HepG2 (cell line): ENCODE measurements around the gene TRRAP. TPM values are rescaled to one million over a fixed set of nuclear protein-coding genes. Genes with fewer than 3 reads are reported as not detected.

Source experiments
- microRNA-seq: library from miRNA; unstranded; fragments of <30 nt; microRNA quantifications from one replicate; pipeline ENCODE4, GENCODE V29; 2020
- polyA plus RNA-seq, 8 experiments: library from polyadenylated mRNA; depleted of rRNA in 3 of 8; stranded (reverse) in 7 of 8; unstranded in 1 of 8; fragments of >200 nt; fragmentation: Illumina TruSeq in 4 of 8; extraction: Trizol in 4 of 8; gene quantifications; 2 replicates each; pipeline versions ENCODE4 v1.2.1 to v1.2.3, GENCODE V29; 2011 to 2016; ENCODE audit warnings: low read depth in 4 of 8, missing spikeins in 1 of 8, mixed read lengths in 1 of 8; ENCODE audit not compliant: insufficient read depth in 1 of 8
- small RNA-seq, 3 experiments: library from RNA; depleted of rRNA; stranded (forward); fragments of <200 nt; gene quantifications; one replicate each; pipeline ENCODE3, GENCODE V24; 2012; ENCODE audit warnings: low read depth in 2 of 3, low replicate concordance in 1 of 3; ENCODE audit not compliant: insufficient read length in 3 of 3, insufficient read depth in 2 of 3
- total RNA-seq, 5 experiments: library from RNA; depleted of rRNA; stranded (reverse); fragments of >200 nt; fragmentation: Illumina TruSeq; extraction: Trizol; gene quantifications; 2 replicates each; pipeline ENCODE4 v1.2.3, GENCODE V29; 2016; ENCODE audit warnings: low read depth in 1 of 5

Gene TRRAP
- total and polyA plus RNA-seq, 2 of the 13 experiments (the other 11 are each of a cell fraction or from before 2014, with no cell fraction given) = 8.6 to 10.5 TPM

Small RNA genes within 50 kb of the gene (microRNA-seq; reads per million reads assigned to microRNA genes)
- 0.85 reads per million for gene MIR3609

Small RNA genes within 50 kb of the gene (small RNA-seq; reads per million reads assigned to genes)
- 0.65 to 10.6 (median 0.71) reads per million in 3 experiments for gene MIR3609

Other genes starting within 250 kb of the TRRAP start
- not detected in 2 replicates for gene TMEM130, start 8.5 kb upstream of the TRRAP start, total RNA-seq (2016; rRNA removed; fragmentation: Illumina TruSeq; extraction: Trizol)
- gene TMEM130, start 8.5 kb upstream of the TRRAP start, polyA plus RNA-seq (2011; rRNA removed) = not detected in 2 replicates